OCI-LY7 (cell line): Measurements from ENCODE around the gene ZFYVE26. TPM values are rescaled to one million over a fixed set of nuclear protein-coding genes. Genes with fewer than 3 reads are reported as not detected.

Experiments used
- BruUV-seq: library from RNA; stranded (reverse); fragments of 400-500 nt; replicated peaks from 2 replicates; lab custom pipeline; 2021; lab: Mats Ljungman, UMichigan
- CTCF ChIA-PET: fragments of 300-600 bp; sonication (Branson Sonifier 250); formaldehyde crosslinking; loops from one replicate; lab custom pipeline; 2022; ENCODE audit warnings: antibody characterized with exemption; ENCODE audit not compliant: unreplicated experiment; lab: Charles Lee
- POLR2A ChIA-PET: fragments of 300-600 bp; sonication (Branson Sonifier 250); formaldehyde crosslinking; loops from one replicate; lab custom pipeline; 2022; ENCODE audit warnings: antibody characterized with exemption; lab: Charles Lee
- DNase-seq: peaks from one replicate; pipeline ENCODE4 v3.0.0-alpha.2; 2015; ENCODE audit warnings: low spot score
- H2AFZ ChIP-seq: fragments of 200-600 bp; sonication (generic), shearing (Covaris generic); 2 replicates; pipeline ENCODE4 v1.6.1; 2014; ENCODE audit warnings: mild to moderate bottlenecking, antibody characterized with exemption, low read length, moderate library complexity
- H3K27ac ChIP-seq: fragments of 200-600 bp; sonication (generic); 2 replicates; pipeline ENCODE4 v1.5.1; 2014; ENCODE audit warnings: mixed run types, low read depth, mild to moderate bottlenecking, moderate library complexity, low read length, inconsistent platforms; ENCODE audit not compliant: poor library complexity, severe bottlenecking
- H3K36me3 ChIP-seq: fragments of 200-600 bp; sonication (generic); 2 replicates; pipeline ENCODE4 v1.6.1; 2014; ENCODE audit warnings: mild to moderate bottlenecking, antibody characterized with exemption, low read length, moderate library complexity, mixed read lengths; ENCODE audit not compliant: insufficient read depth
- H3K4me1 ChIP-seq: fragments of 200-600 bp; sonication (generic); 2 replicates; pipeline ENCODE4 v1.5.1; 2014; ENCODE audit warnings: mild to moderate bottlenecking, low read length; ENCODE audit not compliant: insufficient read depth, poor library complexity, severe bottlenecking
- H3K4me2 ChIP-seq: fragments of 200-600 bp; sonication (generic); 2 replicates; pipeline ENCODE4 v1.6.1; 2014; ENCODE audit warnings: mild to moderate bottlenecking, low read length
- H3K4me3 ChIP-seq: fragments of 200-600 bp; sonication (generic); 2 replicates; pipeline ENCODE4 v1.5.1; 2014; ENCODE audit warnings: mild to moderate bottlenecking, low read depth, low read length; ENCODE audit not compliant: poor library complexity, severe bottlenecking
- H3K79me2 ChIP-seq: fragments of 200-600 bp; sonication (generic); 2 replicates; pipeline ENCODE4 v1.6.1; 2016; ENCODE audit warnings: low read depth, mild to moderate bottlenecking, low read length, moderate library complexity, mixed read lengths; ENCODE audit not compliant: insufficient read depth
- H3K9me2 ChIP-seq: fragments of 200-600 bp; sonication (generic); 2 replicates; pipeline ENCODE4 v1.6.1; 2016; ENCODE audit warnings: mild to moderate bottlenecking, low read length, mixed read lengths; ENCODE audit not compliant: insufficient read depth
- H3K9me3 ChIP-seq: fragments of 200-600 bp; sonication (generic); 2 replicates; pipeline ENCODE4 v1.6.1; 2014; ENCODE audit warnings: mild to moderate bottlenecking, mixed run types, low read length, mixed read lengths
- H4K20me1 ChIP-seq: fragments of 200-600 bp; sonication (generic); 2 replicates; pipeline ENCODE4 v1.6.1; 2014; ENCODE audit warnings: mild to moderate bottlenecking, antibody characterized with exemption, low read length, moderate library complexity, mixed read lengths; ENCODE audit not compliant: insufficient read depth
- CTCF ChIP-seq: fragments of 200-600 bp; sonication (generic); conservative IDR thresholded peaks from 2 replicates; pipeline ENCODE4 v1.5.1; 2014; ENCODE audit warnings: mild to moderate bottlenecking, antibody characterized with exemption, low read length, moderate library complexity, mixed read lengths
- EZH2phosphoT487 ChIP-seq: fragments of 200-600 bp; sonication (generic); IDR thresholded peaks from 2 replicates; pipeline ENCODE4 v1.6.1; 2018; ENCODE audit warnings: low read depth, borderline replicate concordance, mild to moderate bottlenecking, mixed run types, antibody characterized with exemption, low read length, moderate library complexity, mixed read lengths
- intact Hi-C: fragments of 100-400 bp; cut with micrococcal nuclease; formaldehyde crosslinking; loops from one replicate; pipeline ENCODE4 v1.10.0; 2022; ENCODE audit not compliant: unreplicated experiment
- total RNA-seq, 2 experiments: library from RNA; depleted of rRNA in 1 of 2; stranded (reverse); fragments of >200 nt in 1 of 2; shearing (Covaris generic) in 1 of 2; gene quantifications; 2 replicates each; pipeline ENCODE4 v1.2.3, GENCODE V29; 2014 to 2022

ZFYVE26 gene
- total RNA-seq, 2 experiments from 2014 or later, result 12.0 to 22.8 TPM

GRCh38 chr14:67850066-67850830 is 33.9 kb upstream of the ZFYVE26 start:
- CTCF ChIA-PET, result no interaction called here
- no peaks in the 10 kb centered on the region for H3K9me2 ChIP-seq
- no peaks in the 10 kb centered on the region for H3K9me3 ChIP-seq
- no peaks in the 10 kb centered on the region for H3K79me2 ChIP-seq
- no peak overlapping the region for H3K27ac ChIP-seq
- intact Hi-C loops, result no loop called here
- no peak overlapping the region for H3K4me3 ChIP-seq
- POLR2A ChIA-PET, result interaction anchor here (0.7 to 0.9 kb wide), 2 partner anchors 9 to 13 kb away, joined by 3 read pairs; no protein-coding TSS in a partner anchor
- TF ChIP-seq CTCF (no peak), EZH2phosphoT487 (no peak)
- H4K20me1 ChIP-seq, result no peaks in the 10 kb centered on the region
- no peak overlapping the region for H3K4me2 ChIP-seq
- H3K4me1 ChIP-seq, result no peaks in the 10 kb centered on the region
- no peak for DNase-seq
- BruUV-seq, result no TSS peak
- no peak overlapping the region for H2AFZ ChIP-seq
- H3K36me3 ChIP-seq, result peaks cover 7% of the 10 kb centered on the region; the same call in 1 of the 2 replicates

DNA sequence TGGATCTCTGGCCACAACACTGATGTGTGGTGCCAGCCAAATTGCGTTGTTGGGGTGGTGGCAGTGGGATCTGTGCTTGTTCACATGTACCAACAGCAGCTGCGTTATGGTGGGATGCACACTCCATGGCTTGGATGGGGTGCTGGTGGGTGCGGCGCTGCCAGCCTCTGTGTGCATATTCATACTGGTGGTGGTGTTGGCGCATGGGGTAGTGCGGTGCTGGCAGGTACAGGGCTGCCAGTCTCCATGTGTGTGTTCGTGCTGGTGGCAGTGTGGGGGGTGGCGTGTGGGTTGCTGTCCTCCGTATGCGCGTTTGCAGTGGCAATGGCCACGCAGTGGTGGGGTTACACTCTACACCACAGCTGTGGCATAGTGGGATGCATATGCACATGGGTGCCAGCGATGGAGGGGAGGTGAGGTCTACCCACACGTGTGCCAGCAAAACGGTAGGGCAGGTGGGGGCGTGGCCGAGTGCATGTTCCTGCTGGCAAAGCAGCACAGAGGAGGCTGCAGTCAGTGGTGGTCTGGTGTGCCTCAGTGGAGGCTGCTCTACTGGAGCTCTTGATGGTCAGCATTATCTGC is 29.7 kb upstream of the ZFYVE26 start:
- no peaks in the 10 kb centered on the region for H4K20me1 ChIP-seq
- no peak for DNase-seq
- no peaks in the 10 kb centered on the region for H3K9me3 ChIP-seq

More for the DNA sequence above, 29.7 kb upstream of the ZFYVE26 start:
- no peak overlapping the region for H3K4me3 ChIP-seq
- no peaks in the 10 kb centered on the region for H3K79me2 ChIP-seq
- TF ChIP-seq EZH2phosphoT487 (no peak), CTCF (no peak)
- no peaks in the 10 kb centered on the region; the same call in 1 of the 2 replicates for H3K36me3 ChIP-seq
- no peak overlapping the region for H2AFZ ChIP-seq
- no peaks in the 10 kb centered on the region for H3K4me1 ChIP-seq
- CTCF ChIA-PET, result no interaction called here
- POLR2A ChIA-PET, result no interaction called here
- H3K4me2 ChIP-seq, result no peak overlapping the region
- BruUV-seq, result no TSS peak
- H3K9me2 ChIP-seq, result no peaks in the 10 kb centered on the region
- H3K27ac ChIP-seq, result no peak overlapping the region
- intact Hi-C loops, result no loop called here
